GM20000 (cell line): ENCODE results near the gene PMPCA.

ENCODE experiments used
- DNase-seq: peaks from one replicate; pipeline ENCODE4 v3.0.0; 2012; ENCODE audit warnings: low spot score
- CTCF ChIP-seq: IDR thresholded peaks from 2 replicates; pipeline ENCODE4 v1.5.1; 2012; ENCODE audit warnings: mild to moderate bottlenecking, control low read depth; ENCODE audit errors: extremely low read depth, missing control alignments

Gene PMPCA

DNA sequence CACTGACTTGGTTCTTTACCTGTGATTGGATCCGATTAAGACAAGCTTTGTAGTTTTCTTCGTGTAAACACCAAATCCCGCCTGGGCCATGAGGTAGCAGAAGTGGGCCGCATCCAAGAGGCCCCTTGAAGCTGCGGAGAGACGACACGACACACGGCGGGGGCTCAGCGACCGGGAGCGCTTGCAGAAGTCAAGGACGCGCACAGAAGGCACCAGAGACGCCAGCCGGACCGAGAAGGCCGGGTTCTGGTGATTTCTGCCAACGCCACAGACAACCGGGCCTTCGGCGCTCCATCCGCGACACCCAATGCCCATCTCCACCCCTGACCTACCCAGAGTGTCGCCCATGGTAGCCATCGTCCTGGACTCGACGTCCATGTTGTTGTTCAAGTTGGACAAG lies 49.0 kb downstream of the PMPCA start:
- no peak for DNase-seq
- TF ChIP-seq CTCF: no peak

DNA sequence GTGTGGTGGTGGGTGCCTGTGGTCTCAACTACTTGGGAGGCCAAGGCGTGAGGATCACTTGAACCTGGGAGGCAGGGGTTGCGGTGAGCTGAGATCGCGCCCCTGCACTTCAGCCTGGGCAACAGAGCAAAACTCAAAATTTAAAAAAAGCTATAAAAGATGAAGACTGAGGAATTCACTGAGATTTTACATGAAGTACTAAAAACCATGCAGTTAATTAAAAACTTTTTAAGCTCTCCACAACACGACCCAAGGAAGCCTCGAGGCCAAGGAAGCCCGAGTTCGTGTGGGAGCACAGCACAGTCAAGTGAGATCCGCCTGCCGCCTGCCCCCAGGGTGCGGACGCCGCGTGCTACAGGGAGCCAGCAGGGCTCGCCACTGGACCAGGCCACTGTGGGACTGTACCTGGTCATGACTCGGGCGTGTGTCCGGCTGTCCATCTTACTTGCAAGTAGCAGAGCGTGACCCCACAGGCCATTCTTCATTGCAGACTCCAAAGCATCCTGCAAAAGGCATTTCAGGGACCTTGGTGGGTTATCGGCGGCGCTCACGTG lies 50.4 kb downstream of the PMPCA start:
- DNase-seq: no peak
- TF ChIP-seq CTCF: no peak

DNA sequence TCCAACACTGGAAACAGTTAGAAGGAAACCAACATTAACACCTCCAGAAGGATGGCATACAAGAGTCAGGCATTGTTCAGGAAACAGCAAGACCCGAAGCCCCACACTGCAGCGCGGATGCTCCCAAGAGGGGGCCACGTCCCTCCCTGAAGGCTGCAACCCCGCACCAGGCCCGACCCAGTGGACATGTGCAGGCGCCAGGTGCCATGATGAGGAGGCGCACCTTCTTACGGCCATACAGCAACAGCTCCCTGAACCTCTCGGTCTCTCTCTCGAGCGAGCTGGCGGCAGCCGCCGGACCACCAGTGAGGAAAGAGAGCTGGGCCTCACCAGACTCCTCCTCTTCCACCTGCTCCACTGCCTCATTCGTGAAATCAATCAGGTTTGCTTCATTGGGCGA lies 52.2 kb downstream of the PMPCA start:
- DNase-seq: no peak
- no peak for TF ChIP-seq CTCF

- TF ChIP-seq CTCF: no peak
- DNase-seq: no peak
Measured at GRCh38 chr9:136463578-136463977, 53.1 kb downstream of the PMPCA start.

- TF ChIP-seq CTCF: no peak
- DNase-seq: no peak
Measured at GRCh38 chr9:136464241-136464640, 53.8 kb downstream of the PMPCA start.

GRCh38 chr9:136465500-136466154 lies 55.2 kb downstream of the PMPCA start:
- no peak for DNase-seq
- no peak for TF ChIP-seq CTCF

DNA sequence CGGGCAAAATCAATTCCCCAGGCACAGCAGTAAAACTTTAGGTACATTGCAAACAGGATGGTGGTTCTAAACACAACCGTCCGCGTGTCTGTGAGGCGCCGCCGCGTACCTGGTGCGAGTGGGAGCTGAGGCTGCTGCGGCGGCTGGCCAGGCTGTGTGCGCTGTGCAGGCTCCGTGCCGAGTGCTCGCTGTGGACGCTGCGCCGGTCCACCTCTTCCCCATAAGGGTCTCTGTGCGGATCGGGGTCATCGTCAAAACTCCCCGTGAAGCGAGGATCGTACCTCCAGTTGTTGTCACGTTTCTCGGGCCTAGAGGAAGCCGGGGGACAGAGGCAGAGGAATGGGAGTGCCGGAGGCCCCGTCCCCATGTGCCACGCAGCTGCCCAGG lies 55.7 kb downstream of the PMPCA start:
- no peak for TF ChIP-seq CTCF
- DNase-seq: no peak
